Suppressor macrophage treated with lipopolysaccharide for 1 hour (primary cell): ENCODE results near the gene LDLRAP1.
"Not testable (repeated sequence)": the region's sequence is repeated elsewhere in the genome, so short reads cannot be mapped to it uniquely, and the experiment has no call there.

Source experiments
- DNase-seq, 3 donors: peaks; one replicate each; pipeline ENCODE4 v3.0.0-alpha.2; 2020 to 2022

LDLRAP1 gene

DNA sequence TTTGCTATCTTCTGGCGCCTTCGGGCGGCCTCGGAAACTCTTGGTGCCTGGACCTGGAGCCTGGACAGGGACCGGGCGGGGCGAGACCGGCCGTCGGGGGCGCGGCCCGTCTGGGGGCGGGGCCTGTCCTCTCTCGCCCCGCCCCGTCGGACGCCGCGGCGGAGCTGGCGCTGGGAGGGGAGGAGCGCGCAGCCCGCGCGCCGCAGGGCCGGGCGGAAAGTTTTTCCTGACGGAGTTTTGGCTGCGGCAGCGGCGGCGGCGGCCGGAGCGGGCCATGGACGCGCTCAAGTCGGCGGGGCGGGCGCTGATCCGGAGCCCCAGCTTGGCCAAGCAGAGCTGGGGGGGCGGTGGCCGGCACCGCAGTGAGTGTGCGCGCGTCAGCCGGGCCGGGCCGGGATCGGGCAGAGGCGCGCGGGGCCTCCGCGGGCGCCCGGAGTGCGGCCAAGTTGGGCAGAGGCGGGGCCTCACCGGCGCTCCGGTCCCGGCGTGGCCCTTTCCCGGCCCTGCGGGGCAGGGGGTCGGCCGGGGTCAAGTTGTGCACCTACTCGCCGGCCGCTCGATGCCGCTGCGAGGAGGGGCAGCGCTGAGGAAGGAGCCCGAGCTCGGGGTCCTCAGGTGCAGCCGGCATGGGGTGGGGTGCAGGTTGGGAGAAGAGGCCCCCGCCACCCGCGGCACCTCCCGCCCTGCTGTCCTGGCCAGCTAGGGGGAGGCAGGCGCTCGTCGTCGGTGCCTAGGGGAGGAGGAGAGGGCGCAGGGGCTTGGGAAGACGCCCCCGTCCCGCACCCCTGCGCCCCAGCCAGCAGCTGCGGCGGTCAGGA, at the start of gene LDLRAP1:
Gene LDLRAP1 (plus strand): TSS at position 182 of the 818 bp plus-strand sequence. CDS start 93 bp downstream, at position 275.
- peak; percentile 82 to 95 (median 91) for DNase-seq

DNA sequence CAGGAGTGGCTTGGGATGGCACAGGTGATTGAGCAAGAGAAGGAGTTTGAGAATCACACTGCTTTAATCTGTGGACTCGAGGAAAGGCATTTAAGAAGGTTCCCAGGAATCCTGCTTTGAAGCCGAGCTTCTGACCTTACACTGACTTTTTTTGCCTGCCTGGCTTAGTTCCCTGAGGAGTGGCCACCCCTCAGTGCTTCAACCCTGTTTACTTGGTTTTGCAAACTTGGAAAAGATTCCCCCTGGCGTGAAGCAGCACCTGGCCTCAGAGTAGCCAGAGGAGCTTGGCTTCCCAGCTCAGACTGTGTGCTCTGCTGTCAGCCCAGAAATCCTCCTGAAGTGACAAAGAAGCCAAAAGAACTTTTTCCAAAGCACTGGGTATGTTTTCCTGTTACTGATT, 48.5 kb upstream of the LDLRAP1 start:
- no peak for DNase-seq

- no peak for DNase-seq
These were observed 42.7 kb upstream of the LDLRAP1 start for GRCh38 chr1:25500694-25501093.

GRCh38 chr1:25501235-25502058, 42.0 kb upstream of the LDLRAP1 start:
- DNase-seq = no peak

DNA sequence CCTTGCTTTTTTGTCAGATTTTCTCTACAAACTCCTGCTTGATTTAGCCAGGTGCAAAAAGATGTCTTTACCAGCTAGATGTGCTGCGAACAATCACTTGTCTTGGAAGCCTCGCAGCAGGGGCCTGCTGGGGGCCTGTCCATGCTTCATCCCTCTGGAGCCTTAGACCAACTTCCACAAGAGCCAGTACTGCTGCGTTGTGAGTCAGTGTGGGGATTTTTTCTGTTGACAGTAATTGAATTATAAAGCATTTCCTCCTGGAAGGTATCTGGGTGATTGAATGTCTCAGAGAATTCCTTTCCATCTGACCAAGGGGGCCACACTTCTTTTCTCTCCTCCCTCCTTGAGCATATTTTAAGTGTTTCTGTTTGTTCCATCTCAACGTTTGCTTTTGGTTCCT, 40.4 kb upstream of the LDLRAP1 start:
- DNase-seq = no peak

DNA sequence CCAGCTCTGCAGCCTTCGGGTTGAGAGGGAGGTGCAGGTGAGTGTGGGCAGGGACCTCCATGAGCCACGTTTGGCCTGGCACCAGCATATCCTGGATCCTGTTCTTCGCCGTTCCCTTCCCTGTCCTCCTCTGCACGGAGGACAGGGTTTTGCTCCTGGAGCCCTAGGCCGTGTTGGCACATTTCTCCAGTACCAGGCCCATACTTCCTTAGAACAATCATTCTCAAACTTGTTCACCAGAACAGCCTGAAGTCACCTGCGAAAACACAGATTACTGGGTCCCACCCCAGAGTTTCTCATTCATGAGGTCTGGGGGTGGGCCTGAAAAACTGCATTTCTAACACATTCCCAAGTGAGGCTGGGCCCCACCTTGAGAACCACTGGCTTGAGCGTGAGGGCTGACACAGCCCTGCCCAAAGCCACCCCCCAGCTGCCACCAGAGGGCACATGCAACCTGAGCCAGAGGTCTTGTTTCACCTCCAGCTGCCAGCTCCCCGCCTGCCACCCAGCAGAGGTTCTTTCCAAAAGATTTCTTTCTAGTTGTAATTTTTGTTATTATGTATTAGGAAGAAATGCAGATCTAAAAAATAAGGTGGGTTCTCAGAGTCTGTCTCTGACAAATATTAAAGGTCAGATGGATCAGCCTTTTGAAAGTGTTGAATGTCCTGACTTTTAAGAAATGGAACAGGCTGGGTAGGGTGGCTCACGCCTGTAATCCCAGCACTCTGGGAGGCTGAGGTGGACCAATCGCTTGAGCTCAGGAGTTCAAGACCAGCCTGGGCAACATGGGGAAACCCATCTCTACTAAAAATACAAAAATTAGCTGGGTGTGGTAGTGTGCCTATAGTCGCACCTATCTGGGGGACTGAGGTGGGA, 39.6 kb upstream of the LDLRAP1 start:
- DNase-seq = peak in 2 of 3 donors; percentile 31 to 56

GRCh38 chr1:25504706-25505595, 38.5 kb upstream of the LDLRAP1 start:
- peak in 2 of 3 donors; percentile 19 to 30 for DNase-seq

- DNase-seq = no peak
These were observed 37.6 kb upstream of the LDLRAP1 start for GRCh38 chr1:25505656-25506385.

- not testable (repeated sequence) for DNase-seq
These were observed 36.6 kb upstream of the LDLRAP1 start for GRCh38 chr1:25506566-25507463.

GRCh38 chr1:25513666-25514065, 29.7 kb upstream of the LDLRAP1 start:
- DNase-seq = no peak

- DNase-seq = no peak
These were observed 28.4 kb upstream of the LDLRAP1 start for GRCh38 chr1:25515033-25515432.

- no peak for DNase-seq
These were observed 26.7 kb upstream of the LDLRAP1 start for GRCh38 chr1:25516686-25517085.

DNA sequence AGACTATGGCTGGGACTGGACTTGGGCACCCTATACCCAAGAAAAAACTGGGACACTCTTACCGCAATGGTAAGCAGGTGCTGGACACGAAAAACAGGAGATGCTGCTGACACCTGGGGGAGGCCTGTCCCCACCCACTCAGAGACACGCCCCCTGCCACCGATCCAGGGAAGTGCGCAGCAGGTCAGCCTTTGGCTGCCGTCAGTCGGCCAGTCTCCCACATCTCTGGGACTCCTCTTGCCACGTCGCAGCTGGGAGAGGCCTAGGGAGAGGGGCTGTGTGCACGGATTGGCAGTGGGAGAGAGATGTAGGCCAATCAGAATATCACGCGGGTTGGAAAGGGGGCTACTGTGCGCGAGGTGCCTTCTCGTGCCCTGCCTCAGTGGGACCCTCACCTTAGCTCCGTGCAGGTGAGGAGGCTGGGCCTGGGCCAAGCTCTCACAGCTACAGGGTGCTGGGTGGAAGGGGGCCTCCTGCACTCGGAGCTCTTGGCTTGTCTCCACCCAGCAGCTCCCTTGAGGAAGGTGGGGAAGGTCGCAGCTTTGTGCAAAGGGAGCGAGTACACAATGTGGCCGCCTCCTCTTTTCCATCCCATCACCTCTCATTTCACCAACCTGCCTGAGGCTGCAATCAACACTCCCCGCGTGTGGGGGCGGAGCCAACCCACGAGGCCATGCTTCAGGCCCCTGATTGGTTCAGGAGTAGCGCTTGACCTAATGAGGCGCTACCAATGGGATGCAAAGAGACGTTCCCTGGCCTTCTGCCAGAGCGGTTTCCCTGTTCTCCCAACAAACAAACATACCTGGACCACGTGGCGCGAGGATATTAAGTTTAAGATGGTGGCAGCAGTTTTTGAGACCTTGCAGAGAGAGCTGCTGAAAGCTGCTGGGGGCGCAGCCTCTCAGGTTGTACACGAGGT, 25.7 kb upstream of the LDLRAP1 start:
- no peak for DNase-seq

- DNase-seq = peak in 1 of 3 donors; percentile 28
These were observed 23.8 kb upstream of the LDLRAP1 start for GRCh38 chr1:25519624-25520023.

DNA sequence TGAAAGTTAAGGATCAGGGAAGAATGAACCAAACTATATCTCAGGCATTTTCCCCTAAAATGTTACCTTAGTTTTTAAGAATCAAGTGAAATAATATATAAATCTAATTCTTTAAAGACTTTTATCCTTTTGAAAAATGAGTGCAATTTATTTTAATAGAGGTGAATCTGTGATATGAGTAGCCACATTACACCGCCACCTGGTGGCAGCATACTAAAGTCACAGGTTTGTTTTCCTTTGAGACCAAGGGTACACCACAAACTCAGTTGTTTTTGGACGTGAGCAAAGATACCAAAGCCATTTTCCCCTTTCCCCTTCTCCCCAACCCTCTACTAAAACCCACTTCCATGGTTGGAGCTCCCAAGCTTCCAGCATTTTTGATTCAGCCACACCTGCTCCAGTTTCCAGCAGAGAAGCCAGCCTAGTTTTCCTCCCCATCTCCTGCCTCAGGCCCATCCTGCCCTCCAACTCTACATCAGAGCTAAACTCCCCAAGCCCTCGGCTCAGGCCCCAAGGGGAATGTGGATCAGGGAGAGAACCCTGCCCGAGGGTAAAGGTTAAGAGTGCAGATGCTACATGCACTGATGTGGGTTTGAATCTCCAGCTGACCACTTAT, 22.9 kb upstream of the LDLRAP1 start:
- DNase-seq = peak; percentile 67 to 84 (median 80)

- DNase-seq = peak in 1 of 3 donors; percentile 31
These were observed 21.3 kb upstream of the LDLRAP1 start for GRCh38 chr1:25522031-25522655.

GRCh38 chr1:25523542-25523941, 19.9 kb upstream of the LDLRAP1 start:
- DNase-seq = no peak
